GM21390 (cell line): ENCODE data around the gene GCHFR.

Experiments used
- ATAC-seq: cut with Tn5 transposase; IDR thresholded peaks from one replicate; pipeline ENCODE4 v1.9.1; 2021; ENCODE audit not compliant: unreplicated experiment

GCHFR gene

DNA sequence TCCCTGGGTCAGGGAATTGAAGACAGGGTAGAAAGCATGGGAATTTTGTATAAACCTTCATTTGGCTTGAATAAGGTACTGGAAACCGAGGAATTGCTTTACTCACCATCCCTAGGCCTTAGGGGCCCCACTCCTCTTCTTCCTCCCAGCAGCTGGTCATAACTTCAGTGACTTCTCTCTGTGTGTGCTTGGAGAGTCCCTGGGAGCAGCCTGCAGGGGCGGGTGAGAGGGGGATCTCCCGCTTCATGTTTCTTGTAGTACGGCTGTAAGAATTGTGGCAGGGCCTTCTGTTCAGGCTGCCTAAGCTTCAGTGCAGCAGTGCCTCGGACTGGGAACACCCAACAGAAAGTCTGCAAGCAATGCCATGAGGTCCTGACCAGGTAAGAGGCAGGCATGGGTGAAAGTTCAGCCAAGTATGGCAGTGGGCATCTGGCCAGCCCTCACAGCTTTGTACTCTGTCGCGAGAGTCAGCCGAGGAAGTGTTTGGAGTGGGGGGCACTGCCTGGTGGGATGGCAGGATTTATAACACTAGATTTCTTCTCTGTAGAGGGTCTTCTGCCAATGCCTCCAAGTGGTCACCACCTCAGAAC, 45.1 kb downstream of the GCHFR start:
- no peak for ATAC-seq

GRCh38 chr15:40812721-40813425, 49.0 kb downstream of the GCHFR start:
- no peak for ATAC-seq

- no peak for ATAC-seq
These were observed 51.3 kb downstream of the GCHFR start for GRCh38 chr15:40815042-40815698.
